KMS-11 (cell line): ENCODE data around the gene CPA2.
"Not testable (repeated sequence)": the region's sequence is repeated elsewhere in the genome, so short reads cannot be mapped to it uniquely, and the experiment has no call there.

Experiments used
- H2AFZ ChIP-seq: fragments of 200-600 bp; sonication (generic); 2 replicates; pipeline ENCODE4 v1.6.1; 2016; ENCODE audit warnings: antibody characterized with exemption, mixed run types, low read depth
- H3K27ac ChIP-seq: fragments of 200-600 bp; sonication (generic); 2 replicates; pipeline ENCODE4 v1.6.1; 2016; ENCODE audit warnings: mild to moderate bottlenecking, mixed run types
- H3K27me3 ChIP-seq: fragments of 200-600 bp; sonication (generic); 2 replicates; pipeline ENCODE4 v1.6.1; 2017; ENCODE audit warnings: mild to moderate bottlenecking, low read depth, mixed run types, moderate library complexity; ENCODE audit not compliant: insufficient read depth
- H3K36me3 ChIP-seq: fragments of 200-600 bp; sonication (generic); 2 replicates; pipeline ENCODE4 v1.6.1; 2017; ENCODE audit warnings: mild to moderate bottlenecking, mixed run types; ENCODE audit not compliant: insufficient read depth
- H3K4me1 ChIP-seq: fragments of 200-600 bp; sonication (generic); 2 replicates; pipeline ENCODE4 v1.6.1; 2016; ENCODE audit warnings: mild to moderate bottlenecking, low read depth, mixed run types; ENCODE audit not compliant: poor library complexity, severe bottlenecking
- H3K4me2 ChIP-seq: fragments of 200-600 bp; sonication (generic); 2 replicates; pipeline ENCODE4 v1.7.0; 2016; ENCODE audit warnings: mild to moderate bottlenecking, mixed run types
- H3K4me3 ChIP-seq: fragments of 200-600 bp; sonication (generic); IDR thresholded peaks from 2 replicates; pipeline ENCODE4 v1.6.1; 2017; ENCODE audit warnings: low read depth, low read length, mixed read lengths; ENCODE audit not compliant: insufficient read depth
- H3K79me2 ChIP-seq: fragments of 200-600 bp; sonication (generic); 2 replicates; pipeline ENCODE4 v1.6.1; 2016; ENCODE audit warnings: low read depth, mixed run types; ENCODE audit not compliant: insufficient read depth
- H3K9ac ChIP-seq: fragments of 200-600 bp; sonication (generic); 2 replicates; pipeline ENCODE4 v1.6.1; 2016; ENCODE audit warnings: mild to moderate bottlenecking, mixed run types
- H4K20me1 ChIP-seq: fragments of 200-600 bp; sonication (generic); 2 replicates; pipeline ENCODE4 v1.6.1; 2016; ENCODE audit warnings: mild to moderate bottlenecking, mixed run types; ENCODE audit not compliant: insufficient read depth
- CTCF ChIP-seq: fragments of 200-600 bp; sonication (generic); conservative IDR thresholded peaks from 2 replicates; pipeline ENCODE4 v1.6.1; 2017; ENCODE audit warnings: low read depth, mild to moderate bottlenecking, antibody characterized with exemption, low read length, moderate library complexity, mixed read lengths

Gene CPA2

DNA sequence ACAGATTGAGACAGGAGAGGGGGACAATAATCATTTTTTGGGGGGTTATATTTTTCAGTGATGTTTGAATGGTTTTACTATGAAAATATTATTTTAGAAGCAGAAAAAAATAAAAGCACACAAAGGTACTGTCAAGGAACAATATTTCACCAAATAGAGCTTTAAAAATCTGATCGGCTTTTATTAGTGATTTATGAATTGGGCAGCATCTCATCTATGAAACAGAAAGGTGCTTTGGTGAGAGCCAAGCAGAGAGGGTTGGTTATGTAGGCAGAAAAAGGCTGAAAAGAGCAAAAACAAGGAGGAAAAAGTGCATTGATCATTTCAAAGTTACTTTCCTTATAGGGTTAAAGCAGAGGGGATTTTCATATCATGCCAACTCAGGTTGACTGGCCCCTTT is 26.4 kb upstream of the CPA2 start:
- Histone ChIP-seq H3K27me3 (no peaks in the 10 kb centered on the region), H3K4me3 (no peak overlapping the region)
- no peak for TF ChIP-seq CTCF

DNA sequence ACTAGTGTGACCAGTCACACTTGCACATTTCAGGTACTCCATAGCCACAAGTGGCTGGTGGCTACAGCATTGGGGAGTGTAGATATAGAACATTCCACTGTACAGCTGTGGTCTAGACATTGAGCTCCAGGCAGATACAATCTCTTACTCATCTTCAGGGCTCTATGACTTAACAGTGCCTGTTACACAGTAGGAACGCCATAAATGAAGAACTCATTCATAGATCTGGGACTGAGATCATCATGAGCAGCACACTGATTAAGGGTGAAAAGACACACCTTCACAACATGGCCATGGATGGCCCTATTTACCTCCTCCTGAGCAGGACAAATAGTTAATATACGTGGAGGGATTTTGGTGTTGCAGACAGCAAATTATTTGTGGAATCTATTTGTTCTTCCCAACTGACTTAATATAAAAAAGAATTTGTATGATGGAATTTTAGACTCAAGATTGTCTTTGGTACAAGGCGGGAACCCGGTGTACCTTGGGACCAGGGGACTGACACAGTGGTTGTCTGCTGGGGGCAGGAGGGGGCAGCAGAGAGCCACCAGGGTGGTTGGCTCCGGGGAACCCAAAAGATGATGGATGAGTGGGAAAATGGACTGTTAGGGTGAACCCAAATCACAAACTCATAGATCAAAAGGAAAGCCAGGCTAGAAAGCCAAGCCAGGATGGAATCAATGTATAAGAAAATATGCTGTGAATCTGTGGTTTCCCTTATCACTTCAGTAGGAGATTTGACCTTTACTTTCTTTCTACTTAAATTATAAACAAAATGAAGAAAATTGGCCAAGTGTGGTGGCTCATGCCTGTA is 24.3 kb upstream of the CPA2 start:
- H3K4me3 ChIP-seq, result no peak overlapping the region
- H3K79me2 ChIP-seq, result no peaks in the 10 kb centered on the region
- H3K9ac ChIP-seq, result no peak overlapping the region
- peak; percentile 99 for TF ChIP-seq CTCF
- no peak overlapping the region for H3K27ac ChIP-seq
- peak overlapping the region; percentile 66; the same call in 1 of the 2 replicates for H3K4me2 ChIP-seq
- no peaks in the 10 kb centered on the region for H3K36me3 ChIP-seq
- H3K4me1 ChIP-seq, result peaks cover 28% of the 10 kb centered on the region
- no peaks in the 10 kb centered on the region for H3K27me3 ChIP-seq
- no peak overlapping the region for H2AFZ ChIP-seq
- no peaks in the 10 kb centered on the region for H4K20me1 ChIP-seq

More for the DNA sequence above, 26.4 kb upstream of the CPA2 start:
- H3K36me3 ChIP-seq, result no peaks in the 10 kb centered on the region
- peaks cover 28% of the 10 kb centered on the region for H3K4me1 ChIP-seq
- H2AFZ ChIP-seq, result no peak overlapping the region
- H3K4me2 ChIP-seq, result no peak overlapping the region
- H3K27ac ChIP-seq, result no peak overlapping the region
- H3K79me2 ChIP-seq, result no peaks in the 10 kb centered on the region
- no peak overlapping the region for H3K9ac ChIP-seq
- no peaks in the 10 kb centered on the region for H4K20me1 ChIP-seq

- not testable (repeated sequence) for H4K20me1 ChIP-seq, H3K4me3 ChIP-seq, H3K27me3 ChIP-seq, H3K27ac ChIP-seq, H3K9ac ChIP-seq, H2AFZ ChIP-seq, H3K79me2 ChIP-seq, H3K36me3 ChIP-seq
- H3K4me2 ChIP-seq, result peak overlapping the region; percentile 66
- peaks cover 28% of the 10 kb centered on the region for H3K4me1 ChIP-seq
These were observed 23.2 kb upstream of the CPA2 start for GRCh38 chr7:130243486-130243885.

DNA sequence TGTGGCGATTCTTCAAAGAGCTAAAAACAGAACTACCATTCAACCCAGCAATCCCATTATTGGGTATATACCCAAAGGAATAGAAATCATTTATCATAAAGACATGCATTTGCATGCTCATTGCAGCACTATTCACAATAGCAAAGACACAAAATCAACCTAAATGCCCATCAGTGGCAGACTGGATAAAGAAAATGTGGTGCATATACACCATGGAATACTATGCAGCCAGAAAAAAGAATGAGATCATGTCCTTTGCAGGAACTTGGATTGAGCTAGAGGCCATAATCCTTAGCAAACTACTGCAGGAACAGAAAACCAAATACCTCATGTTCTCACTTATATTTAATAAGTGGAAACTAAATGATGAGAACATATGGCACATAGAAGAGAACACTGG is 20.2 kb upstream of the CPA2 start:
- H3K27me3 ChIP-seq, H3K79me2 ChIP-seq, H3K9ac ChIP-seq, H3K4me2 ChIP-seq, H2AFZ ChIP-seq, H4K20me1 ChIP-seq, H3K27ac ChIP-seq, H3K36me3 ChIP-seq, H3K4me3 ChIP-seq: not testable (repeated sequence)
- peaks cover 28% of the 10 kb centered on the region for H3K4me1 ChIP-seq

- not testable (repeated sequence) for H3K27me3 ChIP-seq, H3K79me2 ChIP-seq, H3K4me1 ChIP-seq, H3K4me3 ChIP-seq, H4K20me1 ChIP-seq, H3K36me3 ChIP-seq, H3K4me2 ChIP-seq, H2AFZ ChIP-seq, H3K9ac ChIP-seq, H3K27ac ChIP-seq
These were observed 17.8 kb upstream of the CPA2 start for GRCh38 chr7:130248842-130249241.

DNA sequence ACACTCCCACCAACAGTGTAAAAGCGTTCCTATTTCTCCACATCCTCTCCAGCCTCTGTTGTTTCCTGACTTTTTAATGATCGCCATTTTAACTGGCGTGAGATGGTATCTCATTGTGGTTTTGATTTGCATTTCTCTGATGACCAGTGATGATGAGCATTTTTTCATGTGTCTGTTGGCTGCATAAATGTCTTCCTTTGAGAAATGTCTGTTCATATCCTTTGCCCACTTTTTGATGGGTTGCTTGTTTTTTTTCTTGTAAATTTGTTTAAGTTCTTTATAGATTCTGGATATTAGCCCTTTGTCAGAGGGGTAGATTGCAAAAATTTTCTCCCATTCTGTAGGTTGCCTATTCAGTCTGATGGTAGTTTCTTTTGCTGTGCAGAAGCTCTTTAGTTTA is 17.0 kb upstream of the CPA2 start:
- not testable (repeated sequence) for H3K79me2 ChIP-seq, H4K20me1 ChIP-seq, H3K4me2 ChIP-seq, H3K9ac ChIP-seq, H3K4me3 ChIP-seq, H3K36me3 ChIP-seq, H3K27me3 ChIP-seq, H3K27ac ChIP-seq, H3K4me1 ChIP-seq, H2AFZ ChIP-seq
